Activated effector memory CD4-positive, alpha-beta T cell treated with Interleukin-2 at 50 U/mL for 16 hours (primary cell): ENCODE data around the gene PALM3.
"Not testable (repeated sequence)": the region's sequence is repeated elsewhere in the genome, so short reads cannot be mapped to it uniquely, and the experiment has no call there.

Experiments used
- DNase-seq: peaks from one replicate; pipeline ENCODE4 v3.0.0-alpha.2; 2020

The PALM3 gene

DNA sequence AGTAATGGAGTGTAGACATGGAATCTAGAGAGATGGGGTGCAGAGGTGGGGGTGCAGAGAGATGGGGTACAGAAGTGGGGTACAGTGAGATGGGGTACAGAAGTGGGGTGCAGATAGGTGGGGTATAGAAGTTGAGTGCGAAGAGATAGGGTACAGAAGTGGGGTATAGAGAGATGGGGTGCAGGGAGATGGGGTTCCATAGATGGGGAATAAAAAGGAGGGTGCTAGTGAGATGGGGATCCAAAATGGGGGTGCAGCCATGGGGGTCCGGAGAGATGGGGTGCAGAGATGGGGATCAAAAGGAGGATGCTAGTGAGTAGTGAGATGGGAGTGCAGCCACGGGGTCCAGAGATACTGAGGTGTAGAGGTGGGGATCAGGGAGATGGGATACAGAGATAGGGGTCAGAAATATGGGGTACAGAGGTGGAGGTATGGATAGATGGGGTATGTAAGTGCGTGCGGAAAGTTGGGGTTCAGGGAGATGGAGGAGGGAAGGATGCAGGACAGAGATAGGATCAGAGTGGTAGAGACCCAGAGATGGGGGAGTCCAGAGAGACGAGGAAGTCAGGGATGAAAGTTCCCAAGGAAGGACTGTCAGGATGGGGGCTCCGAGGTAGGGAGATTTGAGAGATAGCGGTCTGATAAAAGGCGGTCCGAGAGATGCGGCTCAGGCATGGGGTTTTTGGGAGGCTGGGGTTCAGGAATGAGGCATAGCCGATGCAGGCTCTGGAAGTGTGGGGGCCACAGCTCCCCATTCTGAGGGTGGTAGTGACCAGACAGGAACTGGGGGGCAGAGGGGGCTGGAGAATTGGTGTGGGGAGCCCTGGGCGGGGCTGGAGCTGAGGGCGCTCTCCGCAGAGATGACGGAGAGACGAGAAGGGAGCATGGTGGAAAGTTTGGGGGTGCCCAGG is 3.4 kb downstream of the PALM3 start:
- DNase-seq: no peak

GRCh38 chr19:14056741-14057356 is 5.0 kb downstream of the PALM3 start:
- DNase-seq: no peak

- DNase-seq: no peak
These were observed 5.7 kb downstream of the PALM3 start for GRCh38 chr19:14056069-14056666.

- DNase-seq: no peak
These were observed 6.5 kb downstream of the PALM3 start for GRCh38 chr19:14055396-14055795.

DNA sequence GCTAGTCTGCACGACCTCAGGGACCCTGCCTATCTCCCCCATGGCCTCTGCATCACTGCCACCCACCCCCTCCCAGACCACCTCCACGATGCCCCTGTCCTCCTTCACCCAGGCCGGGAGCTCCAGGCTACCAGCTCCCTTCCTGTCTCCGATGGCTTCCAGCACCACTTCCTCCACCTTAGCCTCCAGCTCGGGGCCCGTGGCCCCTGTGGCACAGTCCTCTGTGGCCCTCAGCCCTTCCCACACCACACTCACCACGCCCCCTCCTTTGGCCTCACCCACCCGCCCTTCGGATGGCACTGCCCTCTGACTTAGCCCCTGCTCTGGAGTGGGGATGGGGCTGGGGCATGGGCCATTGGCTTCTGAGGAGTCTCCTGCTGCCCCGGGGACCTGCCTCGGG is 7.2 kb downstream of the PALM3 start:
- no peak for DNase-seq

DNA sequence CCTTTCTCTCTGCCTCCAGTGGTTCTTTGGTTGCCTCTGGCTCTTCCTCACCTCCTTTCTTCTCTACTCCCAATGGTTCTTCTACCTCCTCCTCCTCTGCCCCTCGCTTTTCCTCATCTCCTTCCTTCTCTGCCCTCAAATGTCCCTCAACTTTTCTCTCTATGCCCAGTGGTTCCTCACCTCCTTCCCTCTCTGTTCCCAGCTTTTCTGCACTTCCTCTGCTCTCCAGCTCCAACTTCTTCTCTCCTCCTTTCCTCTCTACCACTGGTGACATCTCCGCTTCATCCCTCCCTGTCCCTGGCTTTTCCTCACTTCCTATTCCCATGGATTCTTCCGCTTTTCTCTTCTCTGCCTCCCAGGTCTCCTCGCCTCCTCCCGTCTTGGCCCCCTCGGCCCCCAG is 7.8 kb downstream of the PALM3 start:
- DNase-seq: no peak

GRCh38 chr19:14053500-14053899 is 8.4 kb downstream of the PALM3 start:
- DNase-seq: no peak

- no peak for DNase-seq
These were observed 8.8 kb downstream of the PALM3 start for GRCh38 chr19:14053032-14053431.

- DNase-seq: no peak
These were observed 9.4 kb downstream of the PALM3 start for GRCh38 chr19:14052470-14052869.

DNA sequence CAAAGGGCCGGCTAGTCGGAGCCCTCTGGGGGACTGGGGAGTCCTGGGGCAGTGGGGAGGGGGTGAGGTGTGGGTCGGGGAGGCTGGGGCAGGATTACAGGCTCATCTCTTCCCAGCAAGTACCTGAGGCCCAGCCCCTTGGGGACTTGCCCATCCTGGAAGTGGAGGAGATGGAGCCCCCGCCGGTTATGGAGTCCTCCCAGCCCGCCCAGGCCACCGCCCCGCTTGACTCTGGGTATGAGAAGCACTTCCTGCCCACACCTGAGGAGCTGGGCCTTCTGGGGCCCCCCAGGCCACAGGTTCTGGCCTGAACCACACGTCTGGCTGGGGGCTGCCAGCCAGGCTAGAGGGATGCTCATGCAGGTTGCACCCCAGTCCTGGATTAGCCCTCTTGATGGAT is 9.9 kb downstream of the PALM3 start:
- DNase-seq: no peak

GRCh38 chr19:14050961-14051360 is 10.9 kb downstream of the PALM3 start:
- DNase-seq: not testable (repeated sequence)

GRCh38 chr19:14050512-14050911 is 11.4 kb downstream of the PALM3 start:
- DNase-seq: no peak

- peak; percentile 49 for DNase-seq
These were observed 13.3 kb downstream of the PALM3 start for GRCh38 chr19:14048443-14049153.

DNA sequence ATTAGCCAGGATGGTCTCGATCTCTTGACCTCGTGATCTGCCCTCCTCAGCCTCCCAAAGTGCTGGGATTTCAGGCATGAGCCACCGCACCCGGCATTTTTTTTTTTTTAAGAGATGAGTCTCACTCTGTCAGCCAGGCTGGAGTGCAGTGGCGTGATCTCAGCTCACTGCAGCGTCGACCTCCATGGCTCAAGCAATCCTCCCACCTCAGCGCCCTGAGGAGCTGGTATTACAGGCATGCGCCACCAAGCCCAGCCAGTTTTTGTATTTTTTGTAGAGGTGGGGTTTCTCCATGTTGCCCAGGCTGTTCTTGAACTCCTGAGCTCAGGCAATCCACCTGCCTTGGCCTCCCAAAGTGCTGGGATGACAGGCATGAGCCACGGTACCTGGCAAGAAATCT is 14.0 kb downstream of the PALM3 start:
- DNase-seq: not testable (repeated sequence)

- not testable (repeated sequence) for DNase-seq
These were observed 18.9 kb downstream of the PALM3 start for GRCh38 chr19:14042659-14043608.

GRCh38 chr19:14039181-14039580 is 22.7 kb downstream of the PALM3 start:
- DNase-seq: no peak

DNA sequence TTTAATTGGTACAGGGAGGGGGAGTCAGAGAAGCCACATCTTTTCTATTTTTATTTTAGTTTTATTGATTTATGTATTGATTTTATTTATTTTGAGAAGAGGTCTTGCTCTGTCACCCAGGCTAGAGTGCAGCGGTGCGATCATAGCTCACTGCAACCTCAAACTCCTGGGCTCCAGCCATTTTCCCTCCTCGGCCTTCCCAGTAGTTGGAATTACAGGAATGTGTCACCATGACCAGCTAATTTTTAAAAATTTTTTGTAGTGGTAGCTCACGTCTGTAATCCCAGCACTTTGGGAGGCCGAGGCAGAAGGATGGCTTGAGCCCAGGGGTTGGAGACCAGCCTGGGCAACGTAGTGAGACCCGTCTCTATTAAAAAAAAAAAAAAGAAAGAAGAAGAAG is 26.2 kb downstream of the PALM3 start:
- no peak for DNase-seq

DNA sequence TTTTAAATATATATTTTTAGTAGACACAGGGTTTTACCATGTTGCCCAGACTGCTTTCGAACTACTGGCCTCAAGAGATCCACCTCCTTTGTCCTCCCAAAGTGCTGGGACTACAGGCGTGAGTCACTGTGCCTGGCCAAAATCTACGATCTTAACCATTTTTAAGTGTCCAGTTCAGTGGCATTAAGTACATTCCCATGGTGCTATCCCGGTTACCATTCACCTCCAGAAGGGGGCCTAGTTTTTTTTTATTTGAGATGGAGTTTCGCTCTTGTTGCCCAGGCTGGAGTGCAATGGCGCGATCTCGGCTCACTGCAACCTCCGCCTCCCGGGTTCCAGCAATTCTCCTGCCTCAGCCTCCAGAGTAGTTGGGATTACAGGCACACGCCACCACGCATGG is 26.7 kb downstream of the PALM3 start:
- not testable (repeated sequence) for DNase-seq

- no peak for DNase-seq
These were observed 27.9 kb downstream of the PALM3 start for GRCh38 chr19:14033946-14034345.

DNA sequence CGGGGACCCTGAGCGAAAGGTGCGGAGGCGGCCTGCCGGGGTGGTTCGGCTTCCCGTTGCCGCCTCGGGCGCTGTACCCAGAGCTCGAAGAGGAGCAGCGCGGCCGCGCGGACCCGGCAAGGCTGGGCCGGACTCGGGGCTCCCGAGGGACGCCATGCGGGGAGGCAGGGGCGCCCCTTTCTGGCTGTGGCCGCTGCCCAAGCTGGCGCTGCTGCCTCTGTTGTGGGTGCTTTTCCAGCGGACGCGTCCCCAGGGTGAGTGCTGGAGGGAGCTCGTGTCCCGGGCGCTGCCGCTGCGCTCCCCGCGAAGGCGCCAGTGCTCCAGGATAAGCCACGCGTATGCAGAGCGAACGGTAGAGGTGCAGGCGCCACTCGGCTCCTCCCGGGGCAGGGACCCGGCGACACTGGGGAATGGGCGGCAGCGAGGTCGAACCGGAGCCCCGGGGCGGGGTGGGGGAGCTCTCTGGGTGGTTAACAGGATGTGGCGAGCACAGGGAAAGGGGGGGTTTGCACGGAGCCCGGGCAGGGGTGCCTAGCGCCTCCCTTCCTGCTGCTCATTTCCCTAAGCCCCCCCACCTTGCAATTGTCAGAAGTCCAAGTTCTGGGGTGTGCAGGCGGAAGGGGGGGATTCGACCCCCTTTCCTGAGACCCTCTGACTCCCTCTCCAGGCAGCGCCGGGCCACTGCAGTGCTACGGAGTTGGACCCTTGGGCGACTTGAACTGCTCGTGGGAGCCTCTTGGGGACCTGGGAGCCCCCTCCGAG is 30.0 kb downstream of the PALM3 start, which contains the start of gene IL27RA:
IL27RA (plus strand) TSS at position 44 of the 762 bp plus-strand sequence; CDS start at position 155, 111 bp downstream.
- peak; percentile 85 for DNase-seq
